GM18498 (cell line): ENCODE data around the gene TMEM150C.

Experiments
- ATAC-seq: cut with Tn5 transposase; IDR thresholded peaks from one replicate; pipeline ENCODE4 v1.9.1; 2021; ENCODE audit warnings: mild to moderate bottlenecking, moderate library complexity; ENCODE audit not compliant: unreplicated experiment

Gene TMEM150C

GRCh38 chr4:82519072-82519471, 42.7 kb downstream of the TMEM150C start:
- ATAC-seq = no peak

DNA sequence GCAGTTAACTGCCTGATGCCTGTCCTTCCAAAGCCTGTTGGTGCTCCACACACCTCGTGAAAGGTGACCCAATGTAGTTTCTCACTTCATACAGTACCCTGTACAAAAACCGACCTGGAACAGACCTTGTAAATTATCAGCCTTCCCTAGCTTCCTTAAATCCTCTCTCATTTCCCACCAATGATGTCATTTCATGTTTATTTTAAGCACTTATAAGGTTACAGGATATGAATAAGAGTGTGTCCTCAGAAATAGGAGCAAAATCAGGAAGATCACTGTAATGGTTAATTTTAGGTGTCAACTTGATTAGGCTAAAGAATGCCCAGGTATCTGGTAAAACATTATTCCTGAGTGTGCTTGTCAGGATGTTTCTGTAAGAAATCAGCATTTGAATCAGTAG, 44.7 kb downstream of the TMEM150C start:
- ATAC-seq = no peak

- ATAC-seq = no peak
These were observed 46.1 kb downstream of the TMEM150C start for GRCh38 chr4:82515705-82516104.

GRCh38 chr4:82513382-82513781, 48.4 kb downstream of the TMEM150C start:
- ATAC-seq = no peak

DNA sequence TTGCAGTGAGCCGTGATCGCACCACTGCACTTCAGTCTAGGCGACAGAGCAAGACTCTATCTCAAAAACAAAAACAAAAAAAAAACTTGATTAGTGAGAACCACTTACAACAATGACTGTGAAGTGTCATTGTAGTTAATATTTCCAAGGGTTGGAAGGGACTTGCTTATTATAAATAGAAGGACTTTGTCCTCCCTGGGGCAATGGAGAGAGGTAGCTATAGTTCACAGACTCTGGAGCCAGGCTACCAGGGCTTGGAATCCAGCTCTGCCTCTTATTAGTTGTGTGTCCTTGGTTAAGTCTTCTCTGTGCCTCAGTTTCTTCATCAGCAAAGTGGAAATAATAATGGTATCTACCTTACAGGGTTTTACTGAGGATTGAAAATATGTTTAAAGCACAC, 51.6 kb downstream of the TMEM150C start:
- no peak for ATAC-seq

- no peak for ATAC-seq
These were observed 52.9 kb downstream of the TMEM150C start for GRCh38 chr4:82508806-82509428.

DNA sequence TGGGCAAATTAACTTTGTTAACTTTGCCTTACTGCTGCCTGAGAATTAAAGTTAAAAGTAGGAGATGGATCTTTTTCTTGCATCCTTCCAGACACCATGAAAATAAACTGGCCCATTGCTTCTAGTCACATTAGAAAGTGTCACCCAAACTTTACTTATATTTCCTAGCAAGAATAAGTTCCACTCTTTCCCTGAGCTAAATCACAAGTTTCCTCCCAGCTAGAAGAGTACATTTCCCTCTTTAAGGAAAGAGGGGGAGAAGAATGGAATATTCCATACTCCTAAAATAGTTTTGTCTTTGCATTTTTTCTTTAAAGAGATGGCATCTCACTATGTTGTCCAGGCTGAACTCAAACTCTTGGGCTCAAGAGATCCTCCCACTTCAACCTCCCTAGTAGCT, 53.8 kb downstream of the TMEM150C start:
- no peak for ATAC-seq

- no peak for ATAC-seq
These were observed 60.7 kb downstream of the TMEM150C start for GRCh38 chr4:82501154-82501442.

DNA sequence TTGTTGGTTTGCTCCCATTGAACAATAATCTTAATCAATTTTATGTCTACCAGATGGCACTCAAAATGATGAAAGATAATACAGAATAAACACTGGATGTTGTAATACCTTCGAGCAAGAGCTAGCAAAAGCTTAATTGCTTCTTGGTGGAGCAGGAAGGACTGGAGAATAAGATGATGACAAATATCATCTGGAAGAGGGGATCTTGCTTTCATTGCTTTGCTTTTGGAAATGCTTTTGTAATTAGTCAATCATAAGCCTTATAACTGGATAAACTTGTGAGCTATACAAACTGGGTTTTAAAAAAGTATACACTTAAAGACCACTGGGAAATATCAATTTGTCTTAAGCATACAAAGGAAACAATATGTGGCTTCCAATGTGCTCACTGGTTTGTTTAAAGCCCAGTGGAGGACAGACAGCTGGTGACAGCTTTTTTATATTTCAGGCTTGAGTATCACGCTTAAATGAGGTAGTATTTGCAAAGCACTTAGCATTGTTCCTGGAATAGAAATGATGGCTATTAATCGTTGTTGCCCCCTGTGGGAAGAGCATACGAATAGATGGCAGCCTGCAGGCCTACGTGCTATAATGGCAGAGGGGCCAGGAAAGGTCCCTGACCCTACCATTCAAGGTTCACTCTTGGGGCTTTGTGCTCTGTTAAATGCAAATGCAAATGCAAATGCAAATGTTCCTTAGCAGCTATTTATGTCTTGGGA, 61.2 kb downstream of the TMEM150C start:
- no peak for ATAC-seq

- no peak for ATAC-seq
These were observed 61.9 kb downstream of the TMEM150C start for GRCh38 chr4:82499738-82500434.

DNA sequence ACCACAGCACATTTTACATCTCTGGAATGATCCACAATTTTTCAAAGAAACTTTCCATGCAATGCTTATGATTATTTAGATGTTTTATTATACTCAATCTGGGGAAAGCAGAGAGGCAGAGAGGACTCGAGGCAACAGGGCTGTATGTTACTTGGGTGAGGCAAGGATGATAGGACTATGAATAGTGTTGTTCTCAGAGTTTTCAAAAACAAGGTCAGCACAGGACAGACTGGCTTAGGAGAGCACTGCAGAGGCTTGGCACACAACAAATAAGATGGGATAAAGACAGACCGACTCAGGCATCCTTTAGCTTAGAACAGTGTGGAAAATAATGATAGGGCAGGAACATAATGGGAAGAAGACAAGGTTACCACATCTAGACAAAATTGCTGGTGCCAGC, 65.4 kb downstream of the TMEM150C start:
- ATAC-seq = no peak

DNA sequence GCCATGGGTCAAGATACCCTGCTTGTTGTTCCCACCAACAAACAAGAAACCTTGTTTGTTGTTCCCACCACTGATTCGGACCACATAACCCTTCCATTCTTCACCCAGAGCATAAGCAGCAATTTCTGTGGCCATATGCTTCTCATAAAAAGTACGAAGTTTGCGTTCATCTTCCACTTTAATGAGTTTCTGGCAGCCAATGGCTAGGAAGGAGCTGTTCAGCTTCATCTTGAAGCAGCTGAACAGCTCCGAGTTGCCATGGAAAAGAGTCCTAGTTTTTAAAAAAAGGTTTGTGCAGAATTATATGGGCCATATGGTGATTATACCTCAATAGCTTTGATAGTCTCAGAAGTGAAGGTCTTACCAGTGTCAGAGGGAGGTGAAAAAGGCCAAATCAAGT, 66.1 kb downstream of the TMEM150C start:
- ATAC-seq = no peak

DNA sequence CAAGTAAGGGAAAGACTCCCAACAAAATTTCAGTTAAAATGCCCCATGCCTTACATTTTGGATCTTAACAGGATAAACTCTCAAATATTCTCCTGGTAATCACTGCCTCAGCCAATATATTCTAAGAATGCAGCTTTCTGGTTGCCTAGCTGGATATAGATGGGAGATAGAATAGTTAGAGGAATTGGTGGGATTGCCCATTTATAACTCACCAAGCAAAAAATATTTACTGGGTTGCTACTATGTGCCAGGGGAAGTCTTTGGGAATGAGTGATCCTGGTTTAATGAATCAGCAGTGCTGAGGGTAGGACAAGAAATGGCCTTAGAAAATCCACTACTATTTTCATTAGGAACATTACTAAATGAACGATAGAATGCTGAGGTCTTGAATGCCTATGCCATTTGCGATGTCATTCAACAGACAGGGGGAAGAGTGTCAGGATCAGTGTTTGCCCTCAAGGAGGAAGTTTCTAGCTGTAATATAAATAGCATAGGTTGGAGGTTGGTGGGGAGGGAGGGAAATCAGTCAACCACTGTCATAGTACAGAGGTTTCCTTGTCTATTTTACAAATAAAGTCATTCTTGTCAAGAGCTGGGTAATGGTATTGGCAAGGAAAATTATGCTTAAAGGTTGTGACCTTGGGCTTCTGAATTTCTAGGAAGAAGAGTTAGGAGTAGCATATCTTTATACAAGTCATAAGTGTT, 67.9 kb downstream of the TMEM150C start:
- ATAC-seq = no peak

DNA sequence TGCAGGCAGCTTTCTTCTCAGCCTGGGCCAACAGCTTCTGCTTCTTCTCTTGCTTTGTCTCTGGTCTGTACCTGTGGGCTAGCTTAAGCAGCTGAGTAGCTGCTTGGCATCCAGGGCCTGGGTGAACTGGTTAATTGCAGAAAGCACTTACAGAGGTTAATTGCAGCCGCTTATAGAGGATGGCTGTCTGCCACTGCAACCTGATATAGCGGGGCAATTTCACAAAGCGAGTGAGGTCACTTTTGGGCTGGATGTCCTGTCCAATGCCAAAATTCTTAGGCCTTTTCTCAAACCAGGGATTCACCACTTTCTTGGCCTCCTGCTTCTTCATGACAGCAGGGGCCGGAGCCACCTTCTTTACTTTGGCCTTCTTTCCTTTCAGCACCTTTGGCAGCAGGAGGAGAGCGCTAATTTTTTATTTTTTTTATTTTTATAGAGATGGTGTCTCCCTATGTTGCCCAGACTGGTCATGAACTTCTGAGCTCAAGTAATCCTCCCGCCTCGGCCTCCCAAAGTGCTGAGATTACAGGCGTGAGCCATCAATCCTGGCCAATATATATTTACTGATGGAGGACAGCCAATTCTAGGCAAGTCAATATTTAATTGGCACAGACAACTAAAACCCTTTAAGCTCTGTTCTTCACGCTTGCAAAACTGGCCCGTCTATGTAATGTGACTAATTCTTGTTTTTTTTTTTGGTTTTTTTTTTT, 70.4 kb downstream of the TMEM150C start:
- ATAC-seq = no peak

GRCh38 chr4:82489987-82490386, 71.8 kb downstream of the TMEM150C start:
- ATAC-seq = no peak

DNA sequence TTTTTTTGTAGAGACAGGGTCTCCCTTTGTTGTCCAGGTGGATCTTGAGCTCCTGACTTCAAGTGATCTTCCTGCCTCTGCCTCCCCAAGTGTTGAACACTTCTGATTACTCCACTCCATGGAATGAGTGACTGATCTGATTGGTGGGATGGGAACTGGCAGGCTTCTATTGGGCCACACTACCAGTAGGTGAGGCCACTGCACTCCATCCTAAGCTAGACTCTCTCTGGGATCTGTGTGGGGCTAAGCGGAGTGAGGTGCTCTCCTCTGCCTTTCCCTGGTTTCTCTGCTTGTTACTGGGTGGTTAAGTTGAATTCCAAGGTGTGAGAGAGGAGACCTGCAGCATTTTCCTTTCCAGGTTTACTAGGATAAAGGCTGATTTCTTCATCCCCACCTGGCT, 72.7 kb downstream of the TMEM150C start:
- no peak for ATAC-seq

DNA sequence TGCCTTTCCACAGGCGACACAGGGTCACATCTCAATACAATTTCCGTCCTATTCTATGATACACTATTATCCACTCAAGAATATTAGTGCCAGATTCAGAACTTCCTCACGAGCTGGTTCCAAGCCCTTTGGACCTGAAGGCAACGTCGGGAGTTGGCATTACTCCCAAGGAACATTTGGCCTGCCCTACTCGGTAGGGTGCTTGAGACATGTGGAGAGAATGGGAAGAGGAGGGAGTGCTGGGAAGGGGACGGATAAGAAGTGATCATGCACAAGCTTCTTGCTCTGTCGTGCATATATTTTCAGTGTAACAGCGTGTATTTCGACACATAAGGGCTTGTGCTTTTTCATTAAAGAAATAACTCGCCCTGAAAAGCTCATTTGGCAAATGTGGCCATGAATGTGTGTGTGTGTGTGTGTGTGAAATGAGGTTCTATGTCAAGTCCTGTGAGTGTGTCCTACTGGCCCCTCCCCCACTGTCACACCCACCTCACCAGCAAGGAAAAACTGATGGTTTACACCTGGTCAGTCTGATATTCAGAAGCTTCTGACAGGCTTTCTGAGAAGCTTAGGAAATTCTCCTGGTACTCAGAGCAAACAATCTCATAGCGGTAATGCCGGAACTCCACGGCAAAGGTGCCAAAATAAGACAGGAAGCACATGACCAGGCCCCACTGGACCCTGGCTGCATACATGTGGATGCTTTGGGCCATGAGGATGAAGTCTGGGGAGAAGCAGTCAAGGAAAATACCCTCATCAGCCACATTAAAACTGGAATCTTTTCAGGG, 76.6 kb downstream of the TMEM150C start:
- no peak for ATAC-seq

DNA sequence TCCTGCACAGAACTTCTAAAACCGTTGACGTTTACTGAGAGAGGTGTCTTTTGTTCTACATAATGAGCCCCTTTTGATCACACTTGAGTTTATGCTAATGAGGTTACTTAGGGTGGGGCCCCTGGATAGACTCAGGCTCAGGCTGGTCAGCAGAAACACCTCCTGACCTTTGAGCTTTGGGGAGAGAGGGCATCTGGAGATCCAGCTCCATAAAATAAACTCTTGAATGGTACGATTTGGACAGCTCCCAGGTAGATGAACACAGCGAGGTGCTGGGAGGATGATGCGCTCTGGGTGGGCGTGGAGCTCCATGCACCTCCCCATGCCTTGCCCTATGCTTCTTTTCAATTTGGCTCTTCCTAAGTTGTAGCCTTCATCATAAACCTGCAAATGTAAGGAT, 79.4 kb downstream of the TMEM150C start:
- ATAC-seq = no peak

DNA sequence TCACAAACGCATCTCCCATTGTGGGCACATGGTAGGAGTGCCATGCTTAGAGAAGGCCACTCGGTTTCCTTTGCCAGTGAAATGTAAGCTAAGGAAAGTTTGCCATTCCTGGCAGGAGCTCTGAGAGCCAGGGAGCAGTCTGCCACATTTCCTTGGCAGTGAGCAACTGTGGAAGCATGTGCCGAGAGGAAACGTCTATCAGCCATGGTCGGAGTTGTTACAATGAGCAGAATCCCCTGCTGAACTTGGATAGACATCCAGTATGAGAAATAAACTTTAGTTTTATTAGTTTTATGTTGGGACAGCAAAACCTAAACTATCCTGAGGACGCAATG, 80.3 kb downstream of the TMEM150C start:
- no peak for ATAC-seq

- ATAC-seq = no peak
These were observed 80.8 kb downstream of the TMEM150C start for GRCh38 chr4:82480771-82481505.
